HG02943 (cell line): ENCODE results near the gene LRCOL1.

Source experiments
- ATAC-seq: cut with Tn5 transposase; IDR thresholded peaks from one replicate; pipeline ENCODE4 v1.9.1; 2021; ENCODE audit warnings: mild to moderate bottlenecking, low read depth, moderate library complexity; ENCODE audit not compliant: unreplicated experiment

The LRCOL1 gene

DNA sequence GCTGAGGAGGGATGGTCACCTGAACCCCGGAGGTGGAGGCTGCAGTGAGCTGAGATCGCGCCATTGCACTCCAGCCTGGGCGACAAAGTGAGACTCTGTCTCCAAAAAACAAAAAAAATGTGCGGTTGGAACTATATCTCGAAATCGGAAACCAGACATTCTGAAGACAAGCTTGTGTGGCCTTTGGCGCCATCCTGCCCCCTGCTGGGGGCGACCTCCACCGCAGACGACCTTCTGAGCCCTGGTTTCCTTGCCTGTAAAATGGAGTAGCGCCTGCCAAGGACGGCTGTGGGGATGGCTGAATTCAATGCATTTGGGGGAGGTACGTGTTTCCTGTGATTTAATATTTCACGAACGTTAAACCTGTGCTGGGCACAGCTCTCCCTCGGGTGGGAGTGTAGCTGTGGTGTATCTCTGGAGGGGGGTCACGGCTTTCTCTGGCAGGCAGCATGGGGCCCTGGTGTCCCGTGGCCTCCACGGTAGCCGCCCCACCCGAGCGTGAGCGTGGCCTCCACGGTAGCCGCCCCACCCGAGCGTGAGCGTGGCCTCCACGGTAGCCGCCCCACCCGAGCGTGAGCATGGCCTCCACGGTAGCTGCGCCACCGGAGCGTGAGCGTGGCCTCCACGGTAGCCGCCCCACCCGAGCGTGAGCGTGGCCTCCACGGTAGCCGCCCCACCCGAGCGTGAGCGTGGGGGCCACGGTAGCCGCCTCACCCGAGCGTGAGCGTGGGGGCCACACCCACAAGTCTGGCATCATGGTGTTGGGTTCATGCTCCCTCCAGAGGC is 55.3 kb downstream of the LRCOL1 start:
- ATAC-seq: no peak
